Astrocyte (in vitro differentiated cells and primary cell): ENCODE data around the gene CAMKK2. TPM values are rescaled to one million over a fixed set of nuclear protein-coding genes. Genes with fewer than 3 reads are reported as not detected.

ENCODE experiments used
- DNase-seq: peaks from one replicate; pipeline ENCODE4 v3.0.0-alpha.2; 2010; ENCODE audit warnings: low read depth
- FAIRE-seq: peaks from 2 replicates; lab custom pipeline; 2011; peaks lifted over from hg19 to GRCh38; lab: Jason Lieb, UNC
- H2AFZ ChIP-seq: 2 replicates; pipeline ENCODE4 v1.6.0; 2012; ENCODE audit warnings: low read depth, low read length, inconsistent platforms
- H3K27ac ChIP-seq: 2 replicates; pipeline ENCODE4 v1.5.1; 2011; ENCODE audit warnings: low read depth, low read length, inconsistent platforms
- H3K27me3 ChIP-seq: 2 replicates; pipeline ENCODE4 v1.6.0; 2011; ENCODE audit warnings: low read length, inconsistent platforms; ENCODE audit not compliant: insufficient read depth
- H3K36me3 ChIP-seq: 2 replicates; pipeline ENCODE4 v1.5.1; 2011; ENCODE audit warnings: low read length, inconsistent platforms; ENCODE audit not compliant: insufficient read depth
- H3K4me1 ChIP-seq: 2 replicates; pipeline ENCODE4 v1.5.1; 2011; ENCODE audit warnings: low read length, inconsistent platforms; ENCODE audit not compliant: insufficient read depth
- H3K4me2 ChIP-seq: 2 replicates; pipeline ENCODE4 v1.6.0; 2012; ENCODE audit warnings: low read length, inconsistent platforms
- H3K4me3 ChIP-seq: 2 replicates; pipeline ENCODE4 v1.5.1; 2011; ENCODE audit warnings: low read depth, mild to moderate bottlenecking, low read length, inconsistent platforms; ENCODE audit not compliant: insufficient read depth
- H3K79me2 ChIP-seq: 2 replicates; pipeline ENCODE4 v1.6.0; 2012; ENCODE audit warnings: mild to moderate bottlenecking, low read length, inconsistent platforms; ENCODE audit not compliant: insufficient read depth
- H3K9ac ChIP-seq: 2 replicates; pipeline ENCODE4 v1.6.0; 2012; ENCODE audit warnings: mild to moderate bottlenecking, low read length, inconsistent platforms
- H3K9me3 ChIP-seq: 2 replicates; pipeline ENCODE4 v1.5.1; 2012; ENCODE audit warnings: low read depth, mild to moderate bottlenecking, low read length, inconsistent platforms; ENCODE audit not compliant: insufficient read depth
- H4K20me1 ChIP-seq: 2 replicates; pipeline ENCODE4 v1.6.0; 2012; ENCODE audit warnings: low read length, inconsistent platforms; ENCODE audit not compliant: insufficient read depth
- H3K27ac Mint-ChIP-seq: one replicate; pipeline ENCODE4 v1.8.0; 2021; ENCODE audit warnings: mild to moderate bottlenecking, mixed read lengths; ENCODE audit not compliant: unreplicated experiment
- H3K27me3 Mint-ChIP-seq: one replicate; pipeline ENCODE4 v1.8.0; 2021; ENCODE audit warnings: low read depth, mixed read lengths; ENCODE audit not compliant: unreplicated experiment
- H3K36me3 Mint-ChIP-seq: one replicate; pipeline ENCODE4 v1.8.0; 2021; ENCODE audit warnings: low read depth, mixed read lengths; ENCODE audit not compliant: unreplicated experiment
- H3K4me1 Mint-ChIP-seq: one replicate; pipeline ENCODE4 v1.8.0; 2021; ENCODE audit warnings: low read depth, mixed read lengths; ENCODE audit not compliant: unreplicated experiment
- H3K4me3 Mint-ChIP-seq: one replicate; pipeline ENCODE4 v1.8.0; 2021; ENCODE audit warnings: mild to moderate bottlenecking, moderate library complexity, mixed read lengths; ENCODE audit not compliant: unreplicated experiment
- H3K9me3 Mint-ChIP-seq: one replicate; pipeline ENCODE4 v1.8.0; 2021; ENCODE audit warnings: mild to moderate bottlenecking, mixed read lengths; ENCODE audit not compliant: unreplicated experiment
- EZH2 ChIP-seq: IDR thresholded peaks from 2 replicates; pipeline ENCODE4 v1.6.1; 2012; ENCODE audit warnings: mild to moderate bottlenecking, low read length, inconsistent platforms; ENCODE audit not compliant: insufficient read depth
- total RNA-seq: library from RNA; stranded (reverse); gene quantifications from 2 replicates; pipeline ENCODE4 v1.2.1, GENCODE V29; 2021
- TF ChIP-seq, protein P1 (sequence below): IDR thresholded peaks from 2 replicates; pipeline ENCODE4 v1.5.1; 2011; ENCODE audit warnings: low read depth, mild to moderate bottlenecking, inconsistent platforms, low read length, moderate library complexity; ENCODE audit not compliant: insufficient read depth

Gene CAMKK2
- total RNA-seq, 1 donor from 2014 or later: 22.0 TPM

DNA sequence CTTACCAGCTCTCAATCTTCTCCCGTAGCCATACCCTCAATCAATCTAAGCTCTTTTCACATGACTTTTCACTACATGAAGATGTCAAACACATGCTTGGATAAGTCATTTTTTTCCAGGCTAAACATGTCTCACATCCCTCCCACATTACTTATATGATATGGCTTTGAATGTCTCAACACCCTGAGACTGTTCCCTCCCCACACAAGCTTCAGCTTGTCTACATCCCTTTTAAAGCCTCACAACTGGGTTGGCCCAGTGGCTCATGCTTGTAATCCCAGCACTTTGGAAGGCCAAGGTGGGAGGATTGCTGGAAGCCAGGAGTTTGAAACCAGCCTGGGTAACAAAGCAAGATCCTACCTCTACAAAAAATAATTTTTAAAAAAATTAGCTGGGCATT lies 37.2 kb upstream of the CAMKK2 start:
- Histone ChIP-seq H3K4me2 (no peak overlapping the region), H3K9me3 (no peaks in the 10 kb centered on the region), H3K79me2 (no peaks in the 10 kb centered on the region), H3K9ac (no peak overlapping the region), H3K27ac (no peak overlapping the region), H3K4me3 (no peak overlapping the region), H4K20me1 (peaks cover 3% of the 10 kb centered on the region), H2AFZ (no peak overlapping the region), H3K4me1 (no peaks in the 10 kb centered on the region), H3K27me3 (no peaks in the 10 kb centered on the region), H3K36me3 (peaks cover 44% of the 10 kb centered on the region)
- peaks cover 3% of the 10 kb centered on the region for H3K36me3 Mint-ChIP-seq
- no peaks in the 10 kb centered on the region for H3K9me3 Mint-ChIP-seq
- DNase-seq (no peak), FAIRE-seq (no peak)
- H3K27me3 Mint-ChIP-seq: no peaks in the 10 kb centered on the region
- H3K4me1 Mint-ChIP-seq: no peaks in the 10 kb centered on the region
- TF ChIP-seq EZH2: no peak
- TF ChIP-seq, protein P1, sequence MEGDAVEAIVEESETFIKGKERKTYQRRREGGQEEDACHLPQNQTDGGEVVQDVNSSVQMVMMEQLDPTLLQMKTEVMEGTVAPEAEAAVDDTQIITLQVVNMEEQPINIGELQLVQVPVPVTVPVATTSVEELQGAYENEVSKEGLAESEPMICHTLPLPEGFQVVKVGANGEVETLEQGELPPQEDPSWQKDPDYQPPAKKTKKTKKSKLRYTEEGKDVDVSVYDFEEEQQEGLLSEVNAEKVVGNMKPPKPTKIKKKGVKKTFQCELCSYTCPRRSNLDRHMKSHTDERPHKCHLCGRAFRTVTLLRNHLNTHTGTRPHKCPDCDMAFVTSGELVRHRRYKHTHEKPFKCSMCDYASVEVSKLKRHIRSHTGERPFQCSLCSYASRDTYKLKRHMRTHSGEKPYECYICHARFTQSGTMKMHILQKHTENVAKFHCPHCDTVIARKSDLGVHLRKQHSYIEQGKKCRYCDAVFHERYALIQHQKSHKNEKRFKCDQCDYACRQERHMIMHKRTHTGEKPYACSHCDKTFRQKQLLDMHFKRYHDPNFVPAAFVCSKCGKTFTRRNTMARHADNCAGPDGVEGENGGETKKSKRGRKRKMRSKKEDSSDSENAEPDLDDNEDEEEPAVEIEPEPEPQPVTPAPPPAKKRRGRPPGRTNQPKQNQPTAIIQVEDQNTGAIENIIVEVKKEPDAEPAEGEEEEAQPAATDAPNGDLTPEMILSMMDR: no peak
- no peak overlapping the region for H3K4me3 Mint-ChIP-seq
- no peak overlapping the region for H3K27ac Mint-ChIP-seq

DNA sequence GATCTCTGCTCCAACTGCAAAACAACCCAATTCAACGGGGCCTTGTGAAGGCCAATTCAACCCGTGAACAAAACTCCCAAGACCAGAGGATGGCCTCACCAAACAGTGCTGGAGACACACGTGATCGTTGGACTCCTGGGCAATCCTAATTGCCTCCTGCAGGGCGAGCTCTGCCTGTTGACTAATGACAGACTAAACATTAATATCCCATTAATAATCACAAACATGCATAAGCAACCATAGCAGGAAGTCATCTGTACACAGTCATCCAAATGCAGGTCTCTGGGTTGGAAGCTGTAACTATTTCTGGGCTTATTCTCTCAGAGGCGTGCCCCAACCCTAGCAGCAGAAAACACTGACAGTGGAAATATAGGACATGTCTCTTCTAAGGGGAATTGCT lies 34.7 kb upstream of the CAMKK2 start:
- H2AFZ ChIP-seq: no peak overlapping the region
- H3K4me3 ChIP-seq: no peak overlapping the region
- no peaks in the 10 kb centered on the region for H3K79me2 ChIP-seq
- no peak overlapping the region for H3K9ac ChIP-seq
- no peaks in the 10 kb centered on the region for H3K27me3 Mint-ChIP-seq
- no peaks in the 10 kb centered on the region for H3K9me3 Mint-ChIP-seq
- H4K20me1 ChIP-seq: peaks cover 3% of the 10 kb centered on the region
- H3K36me3 Mint-ChIP-seq: peaks cover 13% of the 10 kb centered on the region
- H3K9me3 ChIP-seq: no peaks in the 10 kb centered on the region
- no peak for TF ChIP-seq EZH2
- TF ChIP-seq, protein P1: no peak
- DNase-seq (no peak), FAIRE-seq (no peak)
- no peak overlapping the region for H3K27ac ChIP-seq
- H3K27me3 ChIP-seq: no peaks in the 10 kb centered on the region
- no peak overlapping the region for H3K27ac Mint-ChIP-seq
- no peaks in the 10 kb centered on the region for H3K4me1 ChIP-seq
- no peak overlapping the region for H3K4me2 ChIP-seq
- peaks cover 58% of the 10 kb centered on the region for H3K36me3 ChIP-seq
- H3K4me3 Mint-ChIP-seq: no peak overlapping the region
- H3K4me1 Mint-ChIP-seq: no peaks in the 10 kb centered on the region

DNA sequence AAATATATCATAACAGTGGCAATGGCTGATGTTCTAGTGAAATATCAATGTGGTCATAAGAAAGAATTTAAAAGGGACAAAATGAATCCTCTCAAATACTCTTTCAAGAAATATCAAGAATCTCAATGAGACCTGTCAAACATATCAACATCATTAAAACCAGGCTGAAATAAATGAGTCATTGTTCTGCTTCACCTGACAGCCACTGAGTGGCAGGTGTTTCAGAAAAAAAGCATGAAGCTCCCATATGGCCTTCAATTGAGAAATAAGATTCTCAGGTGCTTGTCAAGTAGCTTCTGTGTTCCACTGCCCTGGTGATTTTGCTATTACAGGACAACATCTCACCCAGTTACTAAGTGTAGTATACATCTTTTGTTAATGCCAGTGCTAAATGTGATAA lies 34.2 kb upstream of the CAMKK2 start:
- H2AFZ ChIP-seq: no peak overlapping the region
- H3K4me1 ChIP-seq: no peaks in the 10 kb centered on the region
- Mint-ChIP-seq H3K4me3 (no peak overlapping the region), H3K27ac (no peak overlapping the region), H3K36me3 (peaks cover 15% of the 10 kb centered on the region), H3K27me3 (no peaks in the 10 kb centered on the region), H3K4me1 (no peaks in the 10 kb centered on the region), H3K9me3 (no peaks in the 10 kb centered on the region)
- no peak overlapping the region for H3K4me2 ChIP-seq
- no peak overlapping the region for H3K9ac ChIP-seq
- no peak for TF ChIP-seq EZH2
- TF ChIP-seq, protein P1: no peak
- H3K36me3 ChIP-seq: peaks cover 62% of the 10 kb centered on the region
- DNase-seq: no peak
- no peaks in the 10 kb centered on the region for H3K9me3 ChIP-seq
- H4K20me1 ChIP-seq: peaks cover 3% of the 10 kb centered on the region
- H3K4me3 ChIP-seq: no peak overlapping the region
- H3K27me3 ChIP-seq: no peaks in the 10 kb centered on the region
- no peak for FAIRE-seq
- H3K27ac ChIP-seq: no peak overlapping the region
- no peaks in the 10 kb centered on the region for H3K79me2 ChIP-seq
